Limb (tissue), 2 donors: Measurements from ENCODE around the gene TACC2.
"Not testable (repeated sequence)": the region's sequence is repeated elsewhere in the genome, so short reads cannot be mapped to it uniquely, and the experiment has no call there.

Experiments
- DNase-seq, 2 donors: peaks; one replicate each; pipeline ENCODE4 v3.0.0-alpha.2; 2016; ENCODE audit errors: extremely low spot score in 2 of 2

The TACC2 gene

DNA sequence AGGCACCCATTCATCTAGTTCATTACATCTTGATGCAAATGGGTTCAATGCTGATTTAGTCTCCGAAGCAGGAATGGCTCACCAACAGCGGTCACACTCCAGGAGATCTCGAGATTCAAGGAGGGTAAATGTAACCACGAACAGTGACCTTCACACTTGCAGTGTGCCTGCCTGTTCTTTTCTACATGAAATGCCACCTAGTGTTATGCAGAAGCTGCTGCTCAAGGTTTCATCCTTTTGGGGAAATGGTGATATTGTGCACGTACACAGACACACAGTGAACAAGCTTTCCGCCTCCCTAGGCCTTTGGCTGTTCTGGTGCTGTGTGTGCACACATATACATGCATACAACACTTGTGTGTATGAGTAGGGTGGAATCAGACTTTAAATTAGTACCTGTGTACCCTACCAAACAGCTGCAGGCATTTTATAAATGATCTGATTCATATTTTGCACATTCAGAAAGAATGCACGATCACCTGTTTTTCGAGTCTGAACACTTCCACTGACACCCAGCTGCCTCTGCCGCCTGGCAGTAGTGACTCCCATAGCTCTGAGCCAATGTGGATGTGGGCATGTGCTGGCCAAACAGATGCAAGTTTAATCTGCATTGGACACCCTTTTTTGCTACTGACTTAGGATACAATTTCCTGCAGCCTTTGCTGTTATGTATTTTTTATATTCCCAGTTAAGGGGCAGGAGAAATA is 100.5 kb downstream of the TACC2 start:
- peak in 1 of 2 donors; percentile 26 for DNase-seq

DNA sequence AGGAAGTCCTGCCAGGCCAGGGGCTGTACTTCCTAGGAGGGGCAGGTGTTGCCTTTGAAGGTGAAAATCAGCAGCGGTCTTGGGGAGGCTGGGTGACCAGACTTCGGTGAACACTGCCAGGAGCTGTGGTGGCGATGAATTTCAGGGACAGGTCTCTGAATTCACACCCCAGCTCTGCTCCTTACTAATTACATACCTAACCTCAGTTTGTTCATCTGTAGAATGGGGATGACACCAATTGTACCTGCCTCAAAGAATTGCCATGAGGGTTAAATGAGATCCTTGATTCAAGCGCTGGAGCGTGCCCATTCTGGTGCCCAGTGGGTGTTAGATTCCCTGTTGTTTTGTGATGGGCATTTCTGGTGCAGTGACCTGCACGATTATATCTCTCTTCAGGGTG is 102.8 kb downstream of the TACC2 start:
- no peak for DNase-seq

DNA sequence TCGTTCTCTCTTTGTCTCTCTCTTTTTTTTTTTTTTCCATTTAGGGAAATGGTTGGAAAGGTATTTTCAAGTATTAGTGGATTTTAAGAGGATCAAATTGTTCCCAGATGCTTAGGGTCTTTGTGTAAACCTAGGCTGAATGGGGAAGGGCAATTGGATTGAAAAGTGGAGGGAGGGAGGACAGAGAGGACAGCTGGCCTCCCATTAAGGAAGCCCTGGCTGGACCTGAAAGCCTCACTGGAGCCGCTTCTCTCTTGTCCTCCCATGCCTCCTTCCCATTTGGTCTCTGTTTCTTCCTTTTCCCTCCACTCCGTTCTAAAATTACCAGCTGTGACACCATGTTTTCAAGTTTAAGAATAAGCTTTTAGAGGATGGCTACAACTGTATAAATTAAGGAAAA is 104.1 kb downstream of the TACC2 start:
- no peak for DNase-seq

DNA sequence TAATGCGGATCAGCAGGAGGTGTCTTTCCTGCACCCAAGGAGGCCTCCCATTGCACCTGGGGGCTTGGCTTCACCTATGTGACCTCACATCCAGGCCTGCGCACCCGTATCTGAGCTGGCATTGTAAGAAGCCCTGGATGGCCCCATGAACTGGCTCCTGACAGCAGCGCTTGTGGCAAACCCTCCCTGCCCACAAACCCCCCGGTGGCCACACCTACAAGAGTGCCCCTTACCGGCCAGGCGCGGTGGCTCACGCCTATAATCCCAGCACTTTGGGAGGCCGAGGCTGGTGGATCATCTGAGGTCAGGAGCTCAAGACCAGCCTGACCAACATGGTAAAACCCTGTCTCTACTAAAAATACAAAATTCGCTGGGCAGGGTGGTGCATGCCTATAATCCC is 107.2 kb downstream of the TACC2 start:
- DNase-seq = not testable (repeated sequence)

DNA sequence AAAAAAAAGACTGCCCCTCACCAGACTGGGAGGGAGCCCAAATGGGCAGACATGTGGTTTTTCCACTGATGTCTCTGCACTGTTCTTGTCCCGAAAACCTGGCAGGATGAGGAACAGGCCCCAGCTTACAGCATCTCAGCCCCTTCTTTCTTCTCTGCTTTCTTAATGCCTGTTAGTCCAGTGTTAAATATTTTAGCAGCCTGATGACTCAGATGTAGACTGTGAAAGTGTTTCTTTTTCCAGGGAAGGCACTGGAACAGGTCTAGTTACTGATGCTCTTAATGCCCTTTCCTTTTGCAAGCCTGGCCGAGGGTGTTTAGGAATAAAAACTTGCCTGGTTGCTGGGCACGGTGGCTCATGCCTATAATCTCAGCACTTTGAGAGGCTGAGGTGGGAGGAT is 107.7 kb downstream of the TACC2 start:
- DNase-seq = no peak

DNA sequence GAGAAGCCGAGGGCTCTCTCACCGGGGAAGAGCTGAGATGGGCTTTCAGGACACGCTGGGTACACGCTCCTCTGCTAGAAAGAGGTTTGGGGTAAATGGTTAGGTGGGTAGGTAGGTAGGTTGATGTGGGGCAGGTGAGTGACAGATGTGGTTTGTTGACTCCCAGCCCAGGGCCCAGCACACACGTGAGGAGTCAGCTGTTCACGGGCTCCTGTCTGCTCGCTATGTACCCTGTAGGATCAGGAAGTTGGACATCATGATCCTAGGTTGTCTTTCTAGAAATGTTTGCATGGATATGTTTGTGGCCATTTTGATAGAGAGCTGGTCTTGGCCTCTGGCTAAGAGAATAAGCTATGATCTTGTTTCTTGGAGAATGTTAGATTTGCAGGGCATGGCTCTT is 109.0 kb downstream of the TACC2 start:
- no peak for DNase-seq

DNA sequence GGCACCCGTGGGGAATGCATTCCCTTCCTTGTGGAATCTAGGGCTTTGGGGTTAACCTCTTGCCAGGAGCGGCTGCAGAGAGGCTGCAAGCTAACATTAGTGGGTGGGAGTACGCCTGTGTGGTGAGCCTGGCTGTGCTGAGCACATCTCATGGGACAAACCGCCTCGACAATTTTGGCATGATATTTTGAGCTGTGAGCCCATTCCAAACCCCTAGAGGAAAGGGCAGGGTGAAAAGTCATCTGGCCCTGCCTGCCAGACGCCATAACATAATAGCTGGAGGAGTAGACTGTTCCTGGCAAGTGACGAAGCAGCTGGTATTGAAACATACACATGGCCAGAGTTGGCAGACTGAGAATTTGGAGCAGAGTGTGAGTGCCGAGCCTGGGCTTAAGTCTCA is 110.0 kb downstream of the TACC2 start:
- no peak for DNase-seq

DNA sequence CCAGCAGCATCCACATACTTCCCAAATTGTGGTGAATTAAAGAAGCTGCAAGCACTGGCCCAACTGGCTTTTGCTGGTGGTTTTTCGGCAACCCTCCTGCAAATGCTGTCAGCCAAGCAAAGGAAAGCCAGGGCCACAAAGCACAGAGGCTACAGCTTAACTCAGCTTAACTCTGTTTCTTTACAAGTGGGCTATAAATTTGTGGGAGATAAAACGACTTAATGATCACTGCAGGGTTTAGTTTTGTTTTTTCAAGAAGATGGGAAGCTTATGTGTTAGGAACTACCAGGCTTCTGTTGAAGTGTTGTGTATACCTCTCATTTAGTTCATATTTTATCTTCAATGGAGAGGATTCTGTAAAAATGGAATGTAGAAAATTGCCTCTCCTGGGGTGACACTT is 110.6 kb downstream of the TACC2 start:
- no peak for DNase-seq

DNA sequence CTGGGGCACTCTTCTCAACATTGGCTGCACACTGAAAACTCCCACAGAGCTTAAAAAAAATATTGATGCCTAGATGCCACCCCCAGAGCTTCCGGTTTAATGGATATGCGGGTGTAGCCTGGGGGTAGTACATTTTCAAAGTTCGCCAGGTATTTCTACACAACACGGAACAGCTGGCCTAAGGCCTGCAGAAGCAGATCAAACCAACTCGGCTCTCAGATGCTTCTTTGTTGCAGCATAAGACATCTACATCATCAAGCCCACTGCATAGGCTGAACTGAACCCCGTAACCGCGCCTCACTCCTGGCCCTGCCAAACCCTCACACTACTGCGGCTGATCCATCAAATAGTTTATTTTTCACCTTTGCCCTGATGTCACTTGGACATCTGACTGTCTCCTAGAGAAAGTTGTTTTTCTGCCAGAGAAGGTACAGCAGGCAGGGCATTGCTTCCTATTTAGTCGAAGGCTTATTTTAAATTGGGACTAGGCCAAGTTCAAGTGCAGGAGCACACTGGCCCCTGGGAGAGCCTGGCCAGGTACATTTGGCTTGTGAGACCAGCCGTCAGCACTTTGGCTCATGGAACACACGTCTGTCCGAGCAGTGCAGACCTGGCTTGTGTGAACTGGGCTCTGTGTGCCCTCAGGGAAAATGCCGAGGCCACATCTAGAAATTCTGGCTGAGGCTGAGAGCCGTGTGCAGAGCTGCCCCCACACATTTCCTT is 113.3 kb downstream of the TACC2 start:
- DNase-seq = no peak

DNA sequence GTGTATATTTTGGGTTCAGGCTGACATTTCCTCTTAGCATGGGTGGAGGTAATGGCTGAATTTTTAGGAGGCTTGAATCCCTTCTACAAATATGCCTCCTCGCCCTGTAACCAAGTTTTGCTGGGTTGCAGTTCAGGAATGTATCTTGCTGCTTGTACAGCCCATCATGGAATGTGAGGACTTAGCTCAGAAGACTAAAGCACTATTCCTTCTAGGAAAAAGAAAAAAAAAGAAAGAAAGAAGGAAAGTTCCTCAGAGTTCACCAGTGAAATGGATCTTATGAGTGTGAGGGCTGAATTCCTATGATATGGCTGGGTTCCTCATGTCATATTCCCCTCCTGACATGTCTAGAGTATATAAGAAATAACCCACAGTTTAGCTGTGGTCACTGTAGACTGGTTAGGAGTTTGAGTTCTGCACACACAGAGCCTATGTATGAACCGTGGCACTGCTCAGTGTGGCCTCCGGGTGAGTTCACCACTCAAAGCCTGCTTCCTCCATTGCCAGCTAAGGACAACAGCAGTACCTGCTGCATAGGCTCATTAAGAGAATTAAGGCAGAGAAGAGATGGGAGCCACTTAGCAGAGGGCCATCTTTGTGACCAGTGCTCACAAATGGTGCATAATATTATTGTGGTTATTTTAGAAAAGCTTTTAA is 114.0 kb downstream of the TACC2 start:
- no peak for DNase-seq

DNA sequence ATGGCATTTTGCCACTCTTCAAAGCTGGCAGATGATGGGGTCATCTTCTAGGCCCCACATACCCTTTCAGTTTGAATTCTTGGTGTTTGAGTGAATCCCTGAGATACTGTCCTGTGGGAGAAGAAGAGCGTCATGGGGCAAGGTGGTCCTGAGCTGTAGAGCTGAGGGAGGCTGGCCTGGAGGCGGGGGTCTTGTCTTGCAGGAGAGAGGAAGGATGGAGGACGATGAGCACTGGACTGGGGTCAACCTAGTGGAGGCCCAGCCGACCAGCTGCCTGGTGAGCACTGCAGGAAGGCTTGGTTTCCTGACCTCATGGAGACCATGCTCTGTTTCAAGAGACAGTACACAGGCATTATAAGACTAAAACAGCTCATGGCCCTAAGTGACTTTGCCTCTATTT is 114.6 kb downstream of the TACC2 start:
- no peak for DNase-seq

DNA sequence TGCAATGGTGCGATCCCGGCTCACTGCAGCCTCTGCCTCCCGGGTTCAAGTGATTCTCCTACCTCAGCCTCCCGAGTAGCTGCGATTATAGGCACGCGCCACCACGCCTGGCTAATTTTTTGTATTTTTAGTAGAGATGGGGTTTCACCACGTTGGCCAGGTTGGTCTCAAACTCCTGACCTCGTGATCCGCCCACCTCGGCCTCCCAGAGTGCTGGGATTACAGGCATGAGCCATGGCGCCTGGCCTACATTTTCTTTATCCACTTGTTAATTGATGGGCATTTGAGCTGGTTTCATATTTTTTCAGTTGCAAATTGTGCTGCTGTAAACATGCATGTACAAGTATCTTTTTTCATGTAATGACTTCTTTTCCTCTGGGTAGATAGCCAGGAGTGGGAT is 119.8 kb downstream of the TACC2 start:
- not testable (repeated sequence) for DNase-seq

DNA sequence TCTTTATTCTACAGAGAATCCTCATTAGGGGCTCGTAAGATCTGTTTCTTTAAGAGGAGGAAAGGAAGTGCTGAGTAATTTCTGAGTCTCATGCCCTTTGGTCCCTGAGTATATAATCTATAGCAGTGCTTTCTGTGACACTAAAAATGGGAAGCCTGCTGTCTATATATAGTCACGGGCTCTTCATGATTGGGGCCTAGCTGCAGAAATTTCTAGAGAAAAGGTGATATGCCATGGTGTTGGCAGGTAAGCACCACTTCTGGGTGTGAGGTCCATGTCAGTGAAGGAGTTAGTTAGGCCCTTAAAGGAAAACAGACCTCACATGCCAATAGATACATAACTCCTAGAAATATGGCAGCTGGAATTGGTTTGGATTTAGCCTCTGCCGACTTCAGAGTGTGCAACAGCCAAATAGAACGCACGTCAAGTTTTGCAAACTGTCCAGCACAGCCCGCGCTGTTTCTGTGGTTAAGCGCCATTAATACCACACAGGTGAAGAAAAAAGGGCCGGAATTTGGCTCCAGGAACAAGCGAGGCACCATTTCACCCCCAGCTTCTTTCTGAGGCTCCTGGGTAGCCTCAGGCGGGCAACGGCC is 123.2 kb downstream of the TACC2 start:
- no peak for DNase-seq

DNA sequence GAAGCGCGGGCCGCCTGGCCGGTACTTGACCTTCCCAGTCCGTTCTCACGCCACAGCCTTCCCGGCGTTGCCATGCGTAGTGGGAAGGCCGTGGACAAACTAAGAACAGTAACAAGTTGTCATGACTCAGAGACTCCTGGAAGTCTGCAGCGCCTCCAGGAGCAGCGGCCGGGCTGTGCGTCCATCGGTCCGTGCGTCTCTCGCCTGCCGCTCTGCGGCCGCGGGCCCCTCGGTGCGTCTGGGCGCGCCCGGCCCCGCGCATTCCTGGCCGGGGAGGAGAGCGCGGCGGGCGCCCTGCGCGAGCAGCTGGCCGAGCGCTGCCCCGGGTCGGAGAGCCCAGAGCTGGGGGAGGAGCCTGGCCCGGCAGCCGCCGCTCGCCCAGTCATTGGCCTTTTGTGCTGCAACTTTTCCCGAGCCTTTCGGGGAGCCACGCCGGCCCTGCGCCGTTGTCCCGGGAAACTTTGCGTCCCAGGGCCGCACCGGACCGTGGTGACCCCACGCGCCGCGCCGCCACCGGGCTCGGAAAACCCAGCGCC is 123.7 kb downstream of the TACC2 start:
- peak; percentile 82 to 85 for DNase-seq

DNA sequence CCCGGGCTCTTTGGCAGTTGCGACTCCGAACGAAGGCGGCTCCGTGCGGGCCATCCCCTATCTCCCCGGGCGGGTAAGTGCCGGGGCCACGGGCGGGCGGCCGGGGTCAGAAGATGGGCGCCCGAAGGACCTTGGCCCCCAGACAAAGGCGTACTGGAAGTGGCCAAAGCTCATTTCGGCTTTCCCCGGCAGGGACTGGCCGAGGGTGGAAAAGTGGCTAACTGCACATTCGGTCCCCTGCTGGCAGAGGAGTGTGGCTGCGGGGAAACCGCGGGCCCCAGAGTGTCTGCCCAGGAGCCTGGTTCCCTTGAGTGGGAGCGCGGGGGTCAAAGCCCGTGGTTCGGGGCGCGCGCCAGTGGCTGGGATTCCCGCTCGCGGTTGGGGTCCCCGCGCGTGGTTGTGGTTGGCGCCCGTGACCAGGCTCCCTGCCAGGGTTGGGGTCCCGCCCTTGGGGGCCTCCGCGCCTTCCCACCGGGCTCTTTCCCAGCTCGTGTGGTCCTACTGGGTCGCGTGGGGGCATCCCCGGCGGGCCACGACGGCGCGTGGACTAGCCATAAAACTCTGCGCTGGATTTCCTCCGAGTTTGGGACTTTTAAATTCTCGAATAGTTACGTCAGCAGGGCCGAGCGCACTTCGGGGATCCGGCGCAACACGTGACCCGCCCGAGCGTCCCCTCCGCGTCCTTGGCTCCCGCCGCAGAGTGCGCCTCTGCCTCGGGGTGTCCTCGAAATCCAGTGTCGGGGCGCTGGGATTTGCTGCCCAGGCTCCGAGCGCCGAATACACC is 124.4 kb downstream of the TACC2 start:
- DNase-seq = peak in 1 of 2 donors; percentile 82

DNA sequence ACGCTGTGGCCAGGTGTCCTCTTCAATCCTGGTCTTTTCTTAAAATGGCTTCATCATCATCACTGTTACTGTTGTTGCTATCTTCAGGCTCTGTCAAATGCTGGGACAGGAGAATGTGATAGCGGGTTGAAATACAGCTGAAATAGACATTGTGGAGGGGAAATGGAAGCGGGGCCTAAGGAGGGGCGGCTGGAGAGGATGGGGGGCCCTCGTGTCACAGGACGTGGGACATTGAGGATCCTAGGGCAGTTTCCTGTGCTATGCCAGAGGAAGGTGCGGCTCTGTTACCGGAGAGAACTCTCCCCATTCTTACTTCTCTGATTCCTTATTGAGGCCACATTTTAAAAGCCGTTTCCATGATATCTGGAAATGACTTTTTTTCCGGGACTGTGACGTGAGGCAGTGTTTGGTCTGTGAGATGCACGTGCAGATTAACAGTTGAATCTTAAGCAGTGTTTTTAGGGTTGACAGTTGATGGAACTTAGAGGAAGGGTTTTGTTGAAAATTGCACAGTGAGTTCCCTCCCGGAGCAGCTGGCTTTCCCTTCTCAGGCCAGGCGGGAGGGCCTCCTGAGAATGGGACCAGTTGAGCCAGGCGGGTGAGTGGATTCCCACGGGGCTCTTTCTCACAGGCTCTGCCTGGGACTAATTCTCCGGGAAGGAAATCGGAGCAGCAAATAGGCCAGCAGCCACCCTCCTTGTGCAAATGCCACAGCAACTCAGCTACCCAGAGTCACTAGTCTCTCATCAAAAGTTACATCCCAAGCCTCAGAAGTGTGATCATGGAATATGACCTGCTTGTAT is 125.2 kb downstream of the TACC2 start:
- DNase-seq = peak in 1 of 2 donors; percentile 54

DNA sequence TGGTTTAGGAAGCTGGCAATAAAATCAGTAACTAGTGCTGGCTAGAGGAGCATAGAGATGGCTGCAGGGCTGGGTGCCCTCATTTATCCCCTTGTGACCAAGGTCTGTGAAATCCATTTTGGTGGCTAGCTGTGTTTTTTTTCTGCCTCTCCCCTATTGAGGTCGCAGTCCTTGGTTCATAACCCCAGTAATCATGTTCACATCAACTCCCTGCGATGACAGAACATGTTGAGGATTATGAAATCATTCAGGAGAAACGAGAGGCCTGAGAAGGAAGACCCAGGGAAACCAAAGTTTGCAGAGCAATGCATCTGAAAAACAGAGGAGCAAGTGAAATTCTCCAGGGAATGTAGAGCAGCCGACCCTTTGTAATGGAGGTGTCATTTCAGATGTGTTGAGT is 126.9 kb downstream of the TACC2 start:
- no peak for DNase-seq

DNA sequence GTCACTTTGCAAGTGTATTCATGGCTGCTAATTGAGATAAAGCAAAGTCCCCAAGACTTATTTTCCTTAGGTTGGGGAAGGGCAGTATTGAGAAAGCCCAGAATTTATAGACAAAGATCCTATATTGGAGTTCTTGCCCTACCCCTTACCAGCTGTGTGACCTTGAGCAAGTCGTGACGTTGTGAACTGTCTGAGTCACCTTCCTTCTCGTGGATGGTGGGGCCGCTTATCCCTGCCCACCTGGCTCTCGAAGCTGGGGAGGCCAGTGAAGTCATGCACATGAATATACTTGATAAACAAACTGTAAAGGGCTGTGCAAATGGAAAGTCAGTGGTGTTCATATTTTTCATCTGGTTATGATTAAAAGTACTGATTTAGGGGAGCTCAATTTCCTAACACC is 127.4 kb downstream of the TACC2 start:
- DNase-seq = no peak

DNA sequence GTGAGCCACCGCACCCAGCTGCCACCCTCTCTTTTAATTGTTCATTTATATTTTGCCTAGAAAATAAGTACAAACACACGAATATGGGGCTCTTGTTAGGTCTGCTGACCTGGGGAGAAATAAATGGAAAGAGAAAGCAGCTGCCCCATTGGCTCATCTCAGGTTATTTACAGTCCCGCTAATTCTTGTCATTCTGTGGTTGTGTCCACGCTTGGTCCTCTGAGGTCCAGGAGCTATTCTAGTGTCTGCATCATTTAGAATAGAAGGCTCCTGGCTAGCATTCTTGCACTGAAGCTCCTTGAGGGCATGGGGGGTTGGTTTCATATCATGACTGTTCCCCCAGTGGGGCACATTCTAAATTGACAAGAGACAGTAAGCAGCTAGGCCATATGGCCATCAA is 128.5 kb downstream of the TACC2 start:
- no peak for DNase-seq

DNA sequence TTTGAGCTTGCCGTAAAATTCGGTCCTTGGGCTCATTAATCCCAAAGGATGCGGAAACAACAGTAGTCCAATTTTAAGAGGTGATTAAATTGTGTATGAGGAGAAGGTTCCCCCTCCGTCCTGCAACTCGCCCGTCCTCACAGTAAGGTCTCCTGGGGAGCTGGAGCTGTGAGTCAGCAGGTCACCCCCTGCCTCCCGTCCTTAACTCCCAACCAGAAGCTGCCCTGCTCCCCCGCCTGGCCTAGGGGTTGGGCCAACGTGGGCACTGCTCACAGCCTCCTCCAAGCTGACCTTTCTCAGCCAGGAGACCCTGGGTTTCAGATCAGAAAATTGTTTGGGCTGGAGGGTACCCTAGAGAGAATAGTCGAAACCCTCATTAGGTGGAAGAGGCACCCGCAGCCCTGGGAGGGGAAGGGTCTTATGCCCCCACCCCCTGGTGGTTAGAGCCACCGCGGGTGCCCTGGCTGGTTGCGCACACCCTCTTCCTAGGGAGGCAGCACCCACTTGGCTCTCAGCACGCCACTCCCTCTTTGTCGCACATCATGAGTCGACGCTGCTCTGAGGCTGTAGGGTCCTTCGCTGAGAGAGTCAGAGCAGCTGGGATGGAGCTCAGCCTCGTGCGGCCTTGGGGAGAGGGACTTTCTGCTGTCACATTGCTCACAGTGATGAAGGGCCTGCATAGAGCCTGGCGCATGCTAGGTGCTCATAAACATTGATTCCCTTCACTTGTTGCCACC is 131.2 kb downstream of the TACC2 start:
- no peak for DNase-seq
